ENCODE results near the gene RHBDL3. TPM values are rescaled to one million over a fixed set of nuclear protein-coding genes. Genes with fewer than 3 reads are reported as not detected.

RHBDL3 gene
- total and polyA plus RNA-seq, 2 of the 8 experiments (the other 6 are each of a cell fraction or from before 2014, with no cell fraction given), result 9.6 to 12.2 TPM

GRCh38 chr17:32349854-32350665 is 84.4 kb downstream of the RHBDL3 start, which contains the start of gene ZNF207:
ZNF207 (plus strand) TSS chr17:32350157; CDS start chr17:32350286, 129 bp downstream.
- peak within 1 kb of the TSS; percentile 55 for H2BK120ac ChIP-seq (replicated peaks; ENCODE audit: low read depth, low read length)
- no peaks in the 10 kb centered on the region for H3K9me3 ChIP-seq (ENCODE audit: insufficient read depth in 2 of 2, low read depth in 1 of 2, low read length in 1 of 2)
- H3K23ac ChIP-seq (ENCODE audit: insufficient read length), result no peak within 1 kb of the TSS
- peak within 1 kb of the TSS; percentile 82 to 100 (median 100) for H3K9ac ChIP-seq (replicated peaks in 1 of 4; ENCODE audit: extremely low read depth in 1 of 4, low read depth in 3 of 4, low read length in 3 of 4)
- H3K27ac ChIP-seq (ENCODE audit: low read depth, low read length), result peak within 1 kb of the TSS; percentile 97
- peak within 1 kb of the TSS; percentile 99 for H2BK5ac ChIP-seq (ENCODE audit: low read depth, low read length)
- peak within 1 kb of the TSS; percentile 78 for H3K14ac ChIP-seq (ENCODE audit: insufficient read length)
- H3K18ac ChIP-seq (ENCODE audit: extremely low read depth, low read length), result peak within 1 kb of the TSS; percentile 100
- peaks cover 0 to 27% (median 9%) of the 10 kb centered on the region in 4 experiments; a peak in 5 of 8 replicates for H3K36me3 ChIP-seq (ENCODE audit: control insufficient read depth in 2 of 4, insufficient read depth in 4 of 4, low read length in 3 of 4)
- H2AK5ac ChIP-seq (ENCODE audit: low read depth, low read length), result peak within 1 kb of the TSS; percentile 99
- 0 out of 2 replicates have a peak, but pooled peaks cover 1% of the 10 kb centered on the region for H3K79me1 ChIP-seq (ENCODE audit: low read depth, low read length)
- peak within 1 kb of the TSS; percentile 92 for H3K4ac ChIP-seq (replicated peaks; ENCODE audit: insufficient read length, low read depth, low read length)
- H4K20me1 ChIP-seq (replicated peaks in 1 of 2; ENCODE audit: control insufficient read depth in 1 of 2, insufficient read depth in 2 of 2, low read length in 2 of 2), result peaks cover 10 to 18% of the 10 kb centered on the region in 2 experiments
- peak; percentile 88 to 92 for DNase-seq (ENCODE audit: low read depth in 1 of 2, low spot score in 2 of 2)
- peak within 1 kb of the TSS; percentile 88 to 89 for H3K4me2 ChIP-seq (ENCODE audit: insufficient read depth in 1 of 2, low read depth in 2 of 2, low read length in 2 of 2)
- no peaks in the 10 kb centered on the region; the same call in 1 of the 2 replicates for H3K23me2 ChIP-seq (ENCODE audit: low read depth, low read length)
- peaks cover 42 to 57% of the 10 kb centered on the region in 2 experiments for H3K79me2 ChIP-seq (ENCODE audit: control insufficient read depth in 1 of 2, insufficient read depth in 2 of 2, low read length in 2 of 2)
- H3K56ac ChIP-seq (replicated peaks; ENCODE audit: insufficient read length, low read depth, low read length), result peak within 1 kb of the TSS; percentile 97
- H4K91ac ChIP-seq (replicated peaks; ENCODE audit: insufficient read length, low read length), result peak within 1 kb of the TSS; percentile 95
- H2BK15ac ChIP-seq (ENCODE audit: low read length), result 0 out of 2 replicates have a peak within 1 kb of the TSS, but pooled peaks have one; percentile 65
- H2BK20ac ChIP-seq (ENCODE audit: low read length), result no peak within 1 kb of the TSS
- H3K4me1 ChIP-seq (replicated peaks in 1 of 4; ENCODE audit: control insufficient read depth in 3 of 4, insufficient read depth in 4 of 4, low read length in 3 of 4), result no peaks in the 10 kb centered on the region; a peak in 1 of 7 replicates
- ChIA-PET CTCF (ENCODE audit: partially characterized antibody) (interaction anchor here (0.8 to 2.4 kb wide), 3 partner anchors 14 to 97 kb away, joined by 3 to 8 read pairs (median 3); no protein-coding TSS in a partner anchor), POLR2A (ENCODE audit: partially characterized antibody) (interaction anchor here (0.8 to 2.7 kb wide), 14 partner anchors 9 to 136 kb away, joined by 3 to 26 read pairs (median 4); partner anchors contain the start of genes C17orf75 and PSMD11)
- no peaks in the 10 kb centered on the region for H3K27me3 ChIP-seq (replicated peaks in 1 of 4; ENCODE audit: control insufficient read depth in 3 of 4, extremely low read depth in 1 of 4, insufficient read depth in 3 of 4, low read length in 3 of 4)
- H2AFZ ChIP-seq (ENCODE audit: low read length), result peak within 1 kb of the TSS; percentile 57; the same call in 1 of the 2 replicates
- 1% methylated on average over 46 of the region's 47 CpGs; no CpG with 5 or more reads in 1 of the 2 experiments for WGBS, 2 experiments (ENCODE audit: extremely low coverage in 1 of 2, insufficient coverage in 1 of 2, insufficient read length in 1 of 2, insufficient replicate concordance in 2 of 2, low coverage in 1 of 2, low lambda C conversion rate in 2 of 2, missing lambda C conversion rate in 1 of 2)
- peak within 1 kb of the TSS; percentile 99; the same call in 1 of the 2 replicates for H4K8ac ChIP-seq (ENCODE audit: extremely low read depth, insufficient read depth, low read length)
- peak within 1 kb of the TSS; percentile 96; the same call in 1 of the 2 replicates for H2BK12ac ChIP-seq (ENCODE audit: low read depth, low read length)
- peak; percentile 90 for FAIRE-seq
- peak within 1 kb of the TSS; percentile 99 for H4K5ac ChIP-seq (ENCODE audit: insufficient read length, low read depth, low read length)
- peak within 1 kb of the TSS; percentile 85 to 100 (median 95) for H3K4me3 ChIP-seq (ENCODE audit: extremely low read depth in 1 of 4, insufficient read depth in 2 of 4, low read depth in 3 of 4, low read length in 4 of 4)
- no peak for TF ChIP-seq SRF (IDR thresholded peaks at IDR 0.05; ENCODE audit: low read depth, low read length)
- TF ChIP-seq TBP (IDR thresholded peaks at IDR 0.05; ENCODE audit: low read depth, low read length), result peak; percentile 93
- TF ChIP-seq CBX5 (IDR thresholded peaks at IDR 0.05; ENCODE audit: low read depth, low read length), result no peak
- TF ChIP-seq NANOG (IDR thresholded peaks at IDR 0.05; ENCODE audit: insufficient read depth, low read depth, low read length, poor library complexity, severe bottlenecking), result no peak
- TF ChIP-seq CREB1 (IDR thresholded peaks at IDR 0.05), result peak; percentile 69
- TF ChIP-seq BCL11A (IDR thresholded peaks at IDR 0.05; ENCODE audit: low read depth in 2 of 2, low read length in 2 of 2), result no peak
- 0 out of 2 replicates have a peak, but pooled peaks have one; percentile 44 for TF ChIP-seq RBBP5 (IDR thresholded peaks at IDR 0.05; ENCODE audit: borderline replicate concordance, low read depth, low read length)
- TF ChIP-seq ASH2L (IDR thresholded peaks at IDR 0.05; ENCODE audit: low read length), result peak; percentile 76
- TF ChIP-seq SIRT6 (IDR thresholded peaks at IDR 0.05; ENCODE audit: low read length), result no peak
- peak; percentile 99 for TF ChIP-seq YY1 (IDR thresholded peaks at IDR 0.05; ENCODE audit: low read depth, low read length)
- TF ChIP-seq CHD1 (IDR thresholded peaks at IDR 0.05; ENCODE audit: low read depth, low read length), result peak; percentile 67
- no peak for TF ChIP-seq SP2 (IDR thresholded peaks at IDR 0.05; ENCODE audit: low read length)
